Erythroblast (primary cell): ENCODE results near the gene IGSF3.
"Not testable (repeated sequence)": the region's sequence is repeated elsewhere in the genome, so short reads cannot be mapped to it uniquely, and the experiment has no call there.

ENCODE experiments used
- DNase-seq, 2 experiments: peaks; one replicate each; lab custom pipeline; 2025; lab: John Stamatoyannopoulos, UW
- GATA1 ChIP-seq: IDR thresholded peaks from 2 replicates; pipeline ENCODE4 v1.6.1; 2011; ENCODE audit warnings: low read depth, mild to moderate bottlenecking, control low read depth, low read length, moderate library complexity
- POLR2A ChIP-seq: IDR thresholded peaks from 2 replicates; pipeline ENCODE4 v1.6.1; 2011; ENCODE audit warnings: mild to moderate bottlenecking, low read length

IGSF3 gene

GRCh38 chr1:116664978-116665371, 2.6 kb downstream of the IGSF3 start:
- no peak for DNase-seq

DNA sequence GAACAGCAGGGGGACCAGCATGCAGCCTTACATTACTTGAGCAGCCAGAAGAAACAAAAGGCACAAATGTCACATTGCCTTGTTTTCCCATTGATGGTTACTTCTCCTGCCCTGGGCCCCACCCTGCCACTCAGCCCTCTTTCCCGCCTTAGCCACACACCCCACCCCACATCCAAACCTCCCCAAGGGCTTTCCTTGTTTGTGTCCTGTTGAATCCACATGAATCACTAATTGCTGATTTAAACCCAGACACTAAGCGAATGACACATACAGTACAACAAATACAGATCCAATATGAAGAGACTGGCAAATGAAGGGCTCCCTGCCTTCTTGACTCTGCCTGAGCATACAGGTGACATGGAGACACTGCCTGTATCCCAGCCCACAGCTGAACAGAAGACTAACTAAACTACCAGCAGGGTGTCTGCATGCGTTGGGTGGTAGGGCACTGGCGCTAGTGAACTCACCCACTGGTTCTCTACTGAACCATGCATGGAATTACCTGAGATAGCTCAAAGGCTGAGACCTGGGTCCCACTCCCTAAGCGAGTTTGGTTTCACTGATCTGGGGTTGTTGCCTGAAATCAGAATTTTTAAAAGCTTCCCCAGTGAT, 3.1 kb downstream of the IGSF3 start:
- no peak for TF ChIP-seq GATA1
- DNase-seq: no peak

More at GRCh38 chr1:116664978-116665371, 2.6 kb downstream of the IGSF3 start:
- TF ChIP-seq POLR2A (no peak), GATA1 (no peak)

GRCh38 chr1:116663821-116664220, 3.7 kb downstream of the IGSF3 start:
- no peak for DNase-seq
- TF ChIP-seq GATA1 (no peak), POLR2A (no peak)

GRCh38 chr1:116661633-116662032, 5.9 kb downstream of the IGSF3 start:
- TF ChIP-seq POLR2A: no peak
- TF ChIP-seq GATA1: no peak
- DNase-seq: no peak

GRCh38 chr1:116658645-116659044, 8.9 kb downstream of the IGSF3 start:
- DNase-seq: not testable (repeated sequence)

DNA sequence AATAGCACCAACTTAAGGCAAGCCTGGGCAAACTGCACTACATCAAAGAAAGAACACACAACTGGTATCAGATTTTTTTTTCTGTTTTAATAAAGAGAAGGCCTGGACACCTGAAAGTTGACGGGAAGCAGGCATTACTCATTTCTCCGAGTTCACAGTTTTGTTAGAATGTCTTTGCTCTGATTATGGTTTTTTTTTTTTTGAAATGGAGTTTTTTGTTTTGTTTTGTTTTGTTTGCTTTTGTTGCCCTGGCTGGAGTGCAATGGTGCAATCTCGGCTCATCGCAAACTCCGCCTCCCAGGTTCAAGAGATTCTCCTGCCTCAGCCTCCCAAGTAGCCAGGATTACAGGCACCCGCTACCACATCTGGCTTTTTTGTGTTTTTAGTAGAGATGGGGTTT, 9.7 kb downstream of the IGSF3 start:
- DNase-seq: not testable (repeated sequence)

DNA sequence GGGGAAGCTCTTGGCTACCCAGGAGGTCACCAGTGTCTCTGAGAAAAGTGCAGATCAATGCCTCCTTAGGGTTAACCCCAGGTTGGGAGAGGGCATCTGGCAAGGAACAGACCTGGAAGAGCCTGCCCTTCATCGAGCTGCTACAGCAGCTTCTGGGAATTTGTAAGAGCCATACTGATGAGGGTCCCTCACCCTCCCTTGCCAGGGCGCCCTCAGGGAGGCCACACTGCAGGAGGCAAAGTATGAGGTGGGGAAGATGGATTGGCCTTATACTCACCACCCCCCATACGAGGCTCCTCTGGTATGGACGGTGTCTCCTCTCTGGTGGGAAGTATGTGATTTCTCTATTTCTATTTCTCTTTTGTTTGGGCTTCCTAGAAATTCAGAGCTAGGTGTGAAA, 13.2 kb downstream of the IGSF3 start:
- no peak for DNase-seq
- TF ChIP-seq GATA1 (no peak), POLR2A (no peak)

- DNase-seq: not testable (repeated sequence)
These were observed 14.9 kb downstream of the IGSF3 start for GRCh38 chr1:116652598-116652997.

- not testable (repeated sequence) for DNase-seq
These were observed 16.8 kb downstream of the IGSF3 start for GRCh38 chr1:116650781-116651180.

GRCh38 chr1:116649041-116649440, 18.5 kb downstream of the IGSF3 start:
- DNase-seq: not testable (repeated sequence)

- not testable (repeated sequence) for DNase-seq
These were observed 19.2 kb downstream of the IGSF3 start for GRCh38 chr1:116648325-116648724.

DNA sequence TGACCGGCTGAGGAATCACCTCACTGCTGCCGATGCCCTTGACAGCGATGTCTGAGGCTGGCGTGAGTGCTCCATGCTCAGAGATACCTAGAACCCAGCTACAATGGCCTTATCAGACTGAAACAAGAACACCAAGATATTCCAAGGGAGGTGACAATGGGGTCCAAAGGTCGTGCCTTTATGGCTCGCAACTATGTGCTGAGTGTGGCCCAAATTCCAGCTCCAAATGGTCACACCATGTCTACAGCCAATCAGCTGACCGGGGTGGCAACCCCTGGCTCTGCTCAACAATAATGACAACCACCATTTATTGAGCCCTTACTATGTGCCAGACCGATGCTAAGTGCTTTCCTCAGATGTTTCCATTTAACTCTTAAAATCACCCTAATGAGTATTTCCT, 20.3 kb downstream of the IGSF3 start:
- DNase-seq: not testable (repeated sequence)

DNA sequence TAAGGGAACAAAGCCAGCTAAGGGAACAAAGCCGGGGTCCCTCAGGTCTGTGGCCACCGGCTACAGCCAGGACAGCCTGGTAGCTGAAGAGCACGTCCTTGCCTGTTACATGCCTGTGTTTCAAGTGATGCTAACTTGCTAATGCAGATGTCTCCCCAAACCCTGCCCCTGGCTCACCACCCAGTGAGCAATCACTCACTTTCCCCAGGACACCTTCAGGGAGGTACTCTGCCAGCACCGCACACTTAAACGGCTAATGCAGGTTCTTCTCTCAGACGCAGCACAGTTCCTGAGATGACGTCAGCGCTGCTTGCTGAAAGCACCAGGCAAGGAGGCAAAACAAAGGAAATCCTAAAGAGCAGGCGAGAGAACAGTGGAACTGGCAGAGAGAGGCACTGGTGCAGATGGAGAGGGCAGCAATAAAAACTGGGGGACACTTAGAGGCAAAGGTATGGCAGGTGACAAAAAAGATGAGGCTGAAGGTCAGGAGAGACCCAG, 20.8 kb downstream of the IGSF3 start:
- DNase-seq: not testable (repeated sequence)

GRCh38 chr1:116645802-116646672, 21.5 kb downstream of the IGSF3 start:
- DNase-seq: not testable (repeated sequence)

DNA sequence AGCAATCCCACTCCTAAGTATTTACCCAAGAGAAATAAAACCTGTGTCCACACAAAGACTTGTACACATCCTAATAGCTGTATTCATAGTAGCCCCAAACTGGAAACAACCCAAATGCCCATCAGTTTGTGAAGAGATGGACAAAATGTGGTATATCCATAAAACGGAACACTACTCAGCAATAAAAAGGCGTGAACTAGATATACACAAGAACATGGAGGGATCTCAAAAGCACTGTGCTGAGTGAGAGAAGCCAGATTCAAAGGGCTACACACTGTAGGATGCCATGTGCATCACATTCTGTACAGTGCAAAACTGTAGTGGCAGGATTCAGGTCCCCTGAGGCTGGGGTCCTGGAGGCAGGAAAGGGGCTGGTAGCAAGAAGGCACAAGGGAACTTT, 22.5 kb downstream of the IGSF3 start:
- DNase-seq: not testable (repeated sequence)

DNA sequence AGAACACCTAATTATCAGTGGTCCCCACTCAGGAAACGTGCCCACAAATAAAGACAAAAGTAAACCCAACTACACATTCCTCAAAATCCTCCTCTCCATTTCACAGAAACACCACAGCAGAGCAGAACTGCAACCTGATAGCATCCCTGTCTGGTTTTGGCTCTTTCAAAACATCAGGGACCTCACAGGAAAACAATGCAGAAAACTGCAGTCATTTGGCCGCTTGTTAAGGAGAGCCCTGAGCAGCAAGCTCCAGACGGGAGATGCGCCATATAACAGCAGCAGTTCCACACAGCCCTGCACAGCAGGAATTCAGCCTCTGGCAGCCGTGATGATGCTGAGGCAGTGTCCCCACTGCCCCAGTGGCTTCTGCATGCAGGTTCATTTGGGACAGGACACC, 23.4 kb downstream of the IGSF3 start:
- DNase-seq: not testable (repeated sequence)

DNA sequence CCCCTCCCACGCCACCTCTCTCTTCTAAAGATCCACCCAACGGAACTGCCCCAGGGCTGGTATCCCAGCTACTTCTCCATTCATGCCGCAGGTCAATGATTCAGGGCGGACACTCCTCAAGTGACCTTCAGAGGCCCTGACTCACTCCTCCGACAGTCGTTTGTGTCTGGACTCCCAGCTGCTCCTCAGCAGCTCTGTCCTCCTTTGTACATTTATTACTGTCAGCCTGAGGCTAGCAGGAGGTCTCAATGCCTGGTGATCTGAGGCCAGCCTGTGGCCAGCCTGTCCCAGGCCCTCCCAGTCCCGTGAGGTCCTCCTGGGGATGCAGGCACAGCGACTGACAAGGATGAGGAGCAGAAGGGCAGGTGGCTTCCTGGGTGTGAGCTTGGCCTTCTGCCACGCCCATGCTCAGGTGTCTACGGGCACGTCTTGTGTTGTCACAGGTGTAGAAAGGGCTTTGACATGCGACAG, 24.2 kb downstream of the IGSF3 start:
- not testable (repeated sequence) for DNase-seq

GRCh38 chr1:116642311-116643280, 24.9 kb downstream of the IGSF3 start:
- not testable (repeated sequence) for DNase-seq

DNA sequence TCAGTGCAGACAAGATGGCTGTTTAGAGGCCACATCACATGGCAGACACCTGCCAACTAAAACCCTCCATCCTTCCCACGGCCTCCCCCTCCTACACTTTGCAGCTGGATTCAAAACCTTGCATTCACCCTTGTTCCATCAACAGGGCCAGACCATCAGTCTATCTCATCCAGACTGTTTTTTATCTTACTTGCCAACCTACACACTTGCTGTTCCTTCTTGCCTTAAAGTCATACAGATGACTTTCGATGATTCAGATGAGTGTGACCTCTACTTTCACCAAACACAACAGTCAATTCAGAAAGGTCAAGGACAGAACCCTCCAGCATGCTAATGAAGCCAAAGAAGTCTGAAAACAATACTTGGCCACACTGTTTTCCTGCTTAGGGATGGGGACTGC, 29.9 kb downstream of the IGSF3 start:
- DNase-seq: peak in 1 of 2 experiments; percentile 40

- not testable (repeated sequence) for DNase-seq
These were observed 30.9 kb downstream of the IGSF3 start for GRCh38 chr1:116636584-116636983.

- DNase-seq: not testable (repeated sequence)
These were observed 33.1 kb downstream of the IGSF3 start for GRCh38 chr1:116634386-116634785.
